Stimulated activated memory B cell treated with anti-CD40 and anti-IgM and Interleukin-4, amounts not matched to agents 10 μg/mL and 1 μg/mL and 100 μg/mL, for 72 hours (primary cell): ENCODE measurements around the gene CNOT3.
"Not testable (repeated sequence)": the region's sequence is repeated elsewhere in the genome, so short reads cannot be mapped to it uniquely, and the experiment has no call there.

Experiments
- ATAC-seq: fragments of 150-1000 bp; cut with Tn5 transposase; 2 replicates; pipeline ENCODE4 v1.10.0; 2021
- H3K27ac Mint-ChIP-seq: one replicate; pipeline ENCODE4 v1.8.0; 2022; ENCODE audit warnings: mild to moderate bottlenecking, mixed read lengths
- H3K27me3 Mint-ChIP-seq: one replicate; pipeline ENCODE4 v1.8.0; 2022; ENCODE audit warnings: mixed read lengths
- H3K36me3 Mint-ChIP-seq: one replicate; pipeline ENCODE4 v1.8.0; 2022; ENCODE audit warnings: mixed read lengths
- H3K4me1 Mint-ChIP-seq: one replicate; pipeline ENCODE4 v1.8.0; 2022; ENCODE audit warnings: mixed read lengths
- H3K4me3 Mint-ChIP-seq: one replicate; pipeline ENCODE4 v1.8.0; 2022; ENCODE audit warnings: mild to moderate bottlenecking, moderate library complexity, mixed read lengths
- H3K9me3 Mint-ChIP-seq: one replicate; pipeline ENCODE4 v1.8.0; 2022; ENCODE audit warnings: mixed read lengths

CNOT3 gene

GRCh38 chr19:54169149-54169740 is 31.7 kb downstream of the CNOT3 start:
- Mint-ChIP-seq H3K27ac (no peak overlapping the region), H3K27me3 (peaks cover 25% of the 10 kb centered on the region), H3K4me1 (peaks cover 42% of the 10 kb centered on the region), H3K4me3 (no peak overlapping the region), H3K9me3 (no peaks in the 10 kb centered on the region), H3K36me3 (no peaks in the 10 kb centered on the region)
- ATAC-seq = no peak

GRCh38 chr19:54171736-54172431 is 34.3 kb downstream of the CNOT3 start:
- ATAC-seq, H3K27ac Mint-ChIP-seq, H3K9me3 Mint-ChIP-seq, H3K27me3 Mint-ChIP-seq, H3K4me3 Mint-ChIP-seq: not testable (repeated sequence)
- Mint-ChIP-seq H3K4me1 (peaks cover 40% of the 10 kb centered on the region), H3K36me3 (peaks cover 13% of the 10 kb centered on the region)

- peak within 1 kb of the TSS; percentile 53 for H3K27ac Mint-ChIP-seq
Observed at GRCh38 chr19:54172471-54173358, 35.2 kb downstream of the CNOT3 start, which contains the start of gene TMC4. TSS of gene TMC4 (minus strand) at chr19:54173160. CDS start at chr19:54173117, 43 bp downstream.

DNA sequence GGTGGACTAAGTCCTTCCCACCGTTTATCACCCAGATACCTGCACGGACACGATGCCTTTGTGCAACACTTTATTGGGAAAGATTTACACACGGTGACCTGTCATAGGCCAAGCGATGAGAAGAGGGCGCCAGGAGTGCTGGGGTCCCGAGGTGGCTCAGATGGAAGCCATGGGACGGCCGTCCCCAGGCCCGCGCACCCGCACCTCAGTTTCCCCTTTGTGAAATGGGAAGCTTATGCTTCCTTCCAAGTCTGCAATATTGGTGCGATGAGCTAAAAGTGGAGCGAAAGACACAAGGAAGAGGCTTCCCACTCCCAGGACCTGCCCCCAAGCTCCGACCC is 35.8 kb downstream of the CNOT3 start:
- peaks cover 34% of the 10 kb centered on the region for H3K4me1 Mint-ChIP-seq
- no peak for ATAC-seq
- no peak overlapping the region for H3K27ac Mint-ChIP-seq
- no peak overlapping the region for H3K4me3 Mint-ChIP-seq
- H3K9me3 Mint-ChIP-seq = no peaks in the 10 kb centered on the region
- H3K36me3 Mint-ChIP-seq = peaks cover 19% of the 10 kb centered on the region
- H3K27me3 Mint-ChIP-seq = no peaks in the 10 kb centered on the region

More at GRCh38 chr19:54172471-54173358, 35.2 kb downstream of the CNOT3 start, which contains the start of gene TMC4:
- Mint-ChIP-seq H3K36me3 (peaks cover 13% of the 10 kb centered on the region), H3K4me1 (peaks cover 40% of the 10 kb centered on the region), H3K4me3 (no peak within 1 kb of the TSS), H3K9me3 (no peaks in the 10 kb centered on the region), H3K27me3 (no peaks in the 10 kb centered on the region)
- ATAC-seq = peak; percentile 66

- H3K4me3 Mint-ChIP-seq = no peak overlapping the region
- H3K4me1 Mint-ChIP-seq = peaks cover 30% of the 10 kb centered on the region
- peaks cover 23% of the 10 kb centered on the region for H3K36me3 Mint-ChIP-seq
- no peak for ATAC-seq
- no peak overlapping the region for H3K27ac Mint-ChIP-seq
- no peaks in the 10 kb centered on the region for H3K27me3 Mint-ChIP-seq
- no peaks in the 10 kb centered on the region for H3K9me3 Mint-ChIP-seq
Observed at GRCh38 chr19:54173951-54174834, 36.6 kb downstream of the CNOT3 start.

DNA sequence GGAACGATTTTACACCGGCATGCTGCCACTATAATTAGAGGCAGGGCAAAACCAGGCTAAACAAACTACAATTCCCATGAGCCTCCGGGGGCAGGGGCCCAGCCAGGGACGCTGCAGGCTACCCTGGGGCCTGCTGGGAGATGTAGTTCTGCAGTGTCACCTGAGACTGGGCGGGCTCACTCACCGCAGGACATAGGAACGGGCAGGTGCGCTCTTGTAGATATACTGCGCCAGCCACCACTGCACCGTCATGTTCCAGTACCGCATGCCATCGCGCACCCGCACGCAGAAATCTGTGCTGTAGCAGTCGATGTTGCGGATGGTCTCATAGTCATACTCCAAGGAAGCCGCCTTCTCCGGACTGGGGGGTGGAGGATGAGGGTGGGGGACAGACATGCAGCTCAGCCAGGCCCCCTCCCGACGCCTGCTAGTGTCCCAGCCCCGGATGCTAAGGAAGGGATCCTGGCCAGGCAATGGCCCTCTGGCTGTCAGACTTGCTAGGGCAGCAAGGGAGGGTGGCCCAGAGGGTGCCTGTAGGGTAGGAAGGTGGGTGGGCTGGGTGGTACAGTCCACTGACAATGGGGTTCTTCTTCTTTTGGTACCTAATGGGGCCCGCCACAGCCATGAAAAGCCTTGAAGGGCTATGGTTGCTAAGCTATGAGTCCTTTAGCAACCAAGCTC is 41.2 kb downstream of the CNOT3 start:
- no peaks in the 10 kb centered on the region for H3K27me3 Mint-ChIP-seq
- H3K9me3 Mint-ChIP-seq = no peaks in the 10 kb centered on the region
- peaks cover 45% of the 10 kb centered on the region for H3K36me3 Mint-ChIP-seq
- H3K4me3 Mint-ChIP-seq = no peak overlapping the region
- H3K4me1 Mint-ChIP-seq = peaks cover 19% of the 10 kb centered on the region
- peak; percentile 76 for ATAC-seq
- no peak overlapping the region for H3K27ac Mint-ChIP-seq

DNA sequence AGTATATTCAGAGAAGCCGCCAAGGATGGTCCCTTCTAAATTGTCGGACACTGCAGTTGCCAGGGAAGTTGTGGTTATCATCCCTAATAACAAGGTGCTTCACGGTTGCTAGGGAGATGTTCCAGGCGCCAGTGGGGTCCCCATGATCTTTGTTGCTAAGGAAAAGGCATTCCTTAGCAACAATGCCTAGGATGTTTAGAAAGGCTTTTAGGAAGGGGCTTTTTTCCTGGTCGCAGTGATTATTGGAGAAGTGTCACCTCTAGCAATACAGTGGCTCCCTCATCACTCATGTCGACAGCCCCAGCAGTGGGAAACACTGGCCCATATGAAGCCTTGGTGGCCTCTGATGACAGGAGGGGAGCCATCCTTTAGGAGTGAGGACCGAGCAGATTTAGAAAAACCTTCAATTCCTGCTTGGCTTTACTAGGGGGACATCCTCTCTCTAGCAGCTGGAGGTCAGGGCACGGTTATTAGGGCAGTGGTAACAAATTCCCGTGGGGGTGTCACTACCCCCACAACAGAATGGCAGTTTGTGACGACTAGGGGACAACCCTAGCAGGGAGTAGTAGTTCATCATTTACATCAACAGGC is 41.8 kb downstream of the CNOT3 start:
- Mint-ChIP-seq H3K36me3 (peaks cover 52% of the 10 kb centered on the region), H3K4me1 (peaks cover 16% of the 10 kb centered on the region), H3K9me3 (no peaks in the 10 kb centered on the region), H3K27me3 (no peaks in the 10 kb centered on the region), H3K27ac (no peak overlapping the region), H3K4me3 (no peak overlapping the region)
- no peak for ATAC-seq

GRCh38 chr19:54179921-54180461 is 42.4 kb downstream of the CNOT3 start:
- no peak for ATAC-seq
- Mint-ChIP-seq H3K36me3 (peaks cover 48% of the 10 kb centered on the region), H3K27me3 (no peaks in the 10 kb centered on the region), H3K9me3 (no peaks in the 10 kb centered on the region), H3K4me3 (no peak overlapping the region), H3K4me1 (peaks cover 10% of the 10 kb centered on the region), H3K27ac (no peak overlapping the region)

- H3K4me1 Mint-ChIP-seq = peaks cover 9% of the 10 kb centered on the region
- no peak for ATAC-seq
- peaks cover 41% of the 10 kb centered on the region for H3K36me3 Mint-ChIP-seq
- H3K9me3 Mint-ChIP-seq = no peaks in the 10 kb centered on the region
- H3K4me3 Mint-ChIP-seq = no peak overlapping the region
- no peaks in the 10 kb centered on the region for H3K27me3 Mint-ChIP-seq
- H3K27ac Mint-ChIP-seq = no peak overlapping the region
Observed at GRCh38 chr19:54180691-54181091, 43.1 kb downstream of the CNOT3 start.

GRCh38 chr19:54181894-54182293 is 44.3 kb downstream of the CNOT3 start:
- not testable (repeated sequence) for H3K4me3 Mint-ChIP-seq, H3K9me3 Mint-ChIP-seq, H3K27ac Mint-ChIP-seq, ATAC-seq, H3K27me3 Mint-ChIP-seq
- Mint-ChIP-seq H3K4me1 (peaks cover 11% of the 10 kb centered on the region), H3K36me3 (peaks cover 40% of the 10 kb centered on the region)

- Mint-ChIP-seq H3K4me1 (peaks cover 27% of the 10 kb centered on the region), H3K9me3 (no peaks in the 10 kb centered on the region), H3K27me3 (no peaks in the 10 kb centered on the region), H3K36me3 (peaks cover 33% of the 10 kb centered on the region), H3K4me3 (no peak overlapping the region), H3K27ac (no peak overlapping the region)
- ATAC-seq = no peak
Observed at GRCh38 chr19:54183431-54183830, 45.9 kb downstream of the CNOT3 start.

GRCh38 chr19:54186351-54186750 is 48.8 kb downstream of the CNOT3 start:
- Mint-ChIP-seq H3K4me1 (peaks cover 22% of the 10 kb centered on the region), H3K27me3 (no peaks in the 10 kb centered on the region), H3K27ac (no peak overlapping the region), H3K36me3 (peaks cover 11% of the 10 kb centered on the region), H3K4me3 (no peak overlapping the region), H3K9me3 (no peaks in the 10 kb centered on the region)
- ATAC-seq = no peak

GRCh38 chr19:54186934-54187381 is 49.4 kb downstream of the CNOT3 start:
- no peak for ATAC-seq
- no peaks in the 10 kb centered on the region for H3K9me3 Mint-ChIP-seq
- peak overlapping the region; percentile 43 for H3K27ac Mint-ChIP-seq
- no peaks in the 10 kb centered on the region for H3K27me3 Mint-ChIP-seq
- H3K36me3 Mint-ChIP-seq = peaks cover 10% of the 10 kb centered on the region
- H3K4me1 Mint-ChIP-seq = peaks cover 28% of the 10 kb centered on the region
- peak overlapping the region; percentile 87 for H3K4me3 Mint-ChIP-seq
